ENCODE data around the gene DHCR24.

DHCR24 gene

DNA sequence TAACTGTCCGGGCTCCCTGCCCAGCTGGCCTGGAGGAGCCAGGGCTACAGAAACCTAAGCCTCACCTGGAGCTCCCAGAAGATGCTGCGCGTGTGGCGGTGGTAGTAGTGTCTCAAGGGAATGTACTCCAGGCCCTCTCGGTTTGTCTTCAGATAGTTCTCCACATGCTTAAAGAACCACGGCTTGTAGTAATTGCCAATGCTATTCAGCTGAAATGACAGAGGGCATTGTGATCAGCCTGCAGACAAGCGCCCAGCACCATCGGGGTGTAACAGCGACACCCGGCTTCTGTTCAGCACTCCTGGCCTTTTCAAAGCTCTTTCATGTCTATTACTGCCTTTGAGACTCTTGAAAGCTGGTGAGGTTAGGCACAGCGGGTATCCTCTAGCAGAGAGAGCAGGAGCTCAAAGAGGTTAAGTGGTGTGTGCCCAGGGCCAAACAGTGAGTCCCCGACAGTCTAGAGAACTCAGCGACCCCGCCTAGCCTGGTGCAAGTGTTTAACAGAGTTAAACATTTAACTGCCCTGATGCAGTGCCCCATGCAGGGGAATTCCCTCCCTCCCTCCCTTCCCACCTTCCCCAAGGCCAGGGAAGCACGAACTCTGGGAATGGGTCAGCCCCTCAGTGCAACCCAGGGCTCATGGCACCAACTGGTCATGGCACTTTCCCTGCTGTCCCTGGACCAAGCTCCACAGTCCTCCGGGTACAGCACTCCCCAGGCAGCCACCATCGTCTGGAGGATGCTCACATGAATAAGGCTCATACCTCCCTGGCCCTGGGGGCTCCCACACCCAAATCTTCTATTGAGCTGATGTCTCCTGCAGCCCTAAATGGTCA lies 21.5 kb downstream of the DHCR24 start:
- DNase-seq (ENCODE audit: low read depth in 2 of 2) = no peak

DNA sequence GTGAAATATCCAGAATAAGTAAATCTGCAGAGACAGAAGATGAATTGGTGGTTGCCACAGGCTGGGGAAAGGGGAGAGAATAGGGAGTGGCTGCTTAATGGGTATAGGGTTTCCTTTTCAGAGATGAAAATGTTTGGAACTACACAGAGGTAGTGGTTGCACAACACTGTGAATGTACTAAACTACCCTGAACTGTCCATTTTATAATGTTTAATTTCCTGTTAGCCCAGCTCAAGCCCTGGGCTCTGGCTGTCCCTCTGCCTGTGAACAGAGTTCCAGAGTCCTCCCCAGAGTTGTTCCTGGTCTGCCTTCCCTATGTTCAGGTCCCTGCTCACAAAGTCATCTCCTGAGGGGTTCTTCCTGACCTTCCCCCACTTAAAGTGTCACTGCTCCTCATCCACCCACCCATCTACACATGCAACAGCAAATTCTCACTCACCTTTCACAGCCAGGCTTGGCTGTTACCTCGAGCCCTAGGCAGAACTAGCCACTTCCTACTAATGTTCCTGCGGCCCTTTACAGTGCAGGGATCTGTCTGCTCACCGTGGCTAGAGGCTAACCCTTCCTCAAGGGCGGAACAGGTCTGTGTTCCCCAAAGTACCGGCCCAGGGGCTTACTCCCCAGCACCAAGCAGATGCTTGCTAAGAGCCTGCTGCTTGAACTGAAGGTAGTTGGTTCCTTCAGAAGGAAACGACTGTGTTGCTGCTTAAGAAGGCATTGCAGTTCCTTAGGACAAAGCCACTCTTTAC lies 22.4 kb downstream of the DHCR24 start:
- no peak for DNase-seq (ENCODE audit: low read depth in 2 of 2)

DNA sequence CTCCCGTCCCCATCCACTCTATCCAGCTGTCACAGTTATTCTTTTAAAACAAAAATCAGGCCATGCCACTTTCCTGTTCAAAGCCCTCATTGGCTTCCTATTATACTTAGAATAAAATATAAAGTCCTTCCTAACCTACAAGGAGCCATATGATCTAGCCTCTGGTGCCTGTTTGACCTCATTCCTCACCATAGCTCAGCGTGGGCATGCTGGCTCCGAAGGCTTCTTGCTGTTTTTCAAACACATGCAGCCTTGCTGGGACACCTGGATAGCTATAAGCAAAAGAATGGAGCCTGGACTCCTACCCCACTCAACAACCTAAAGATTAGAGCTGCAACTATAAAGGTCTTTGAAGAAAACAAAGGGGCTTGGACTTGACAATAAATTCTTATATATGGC lies 23.7 kb downstream of the DHCR24 start:
- no peak for DNase-seq (ENCODE audit: low read depth in 2 of 2)

DNA sequence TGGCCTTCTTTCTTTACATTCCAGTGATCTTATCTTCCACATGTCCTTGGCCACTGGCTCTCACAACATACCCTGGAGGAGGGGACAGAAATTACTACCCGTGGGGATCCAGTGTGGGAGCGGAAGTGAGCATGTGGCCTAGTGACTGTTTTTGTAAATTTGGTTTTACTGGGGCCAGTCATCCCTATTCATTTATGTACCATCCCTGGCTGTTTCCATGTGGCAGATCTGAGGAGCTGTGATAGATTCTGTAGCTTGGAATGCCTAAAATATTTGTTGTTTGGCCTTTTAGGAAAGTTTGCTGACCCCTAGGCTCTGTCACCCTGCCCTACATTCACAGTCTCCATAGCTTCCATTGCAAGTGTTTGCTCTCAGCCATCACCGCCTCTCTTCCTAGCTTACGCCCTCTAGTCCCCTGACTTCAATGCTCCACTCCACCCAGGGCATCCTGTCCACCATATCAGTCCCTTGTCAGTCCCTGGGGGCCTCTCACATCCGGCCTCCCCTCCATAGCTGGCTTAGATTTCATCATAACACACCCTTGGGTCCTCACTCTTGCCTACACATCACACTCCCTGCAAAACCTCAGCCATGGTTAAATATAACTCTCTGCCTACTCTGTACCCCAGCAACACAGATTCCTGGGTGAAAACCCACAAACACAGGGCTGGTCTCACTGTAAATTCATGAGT lies 25.8 kb downstream of the DHCR24 start:
- DNase-seq (ENCODE audit: low read depth in 2 of 2) = no peak

DNA sequence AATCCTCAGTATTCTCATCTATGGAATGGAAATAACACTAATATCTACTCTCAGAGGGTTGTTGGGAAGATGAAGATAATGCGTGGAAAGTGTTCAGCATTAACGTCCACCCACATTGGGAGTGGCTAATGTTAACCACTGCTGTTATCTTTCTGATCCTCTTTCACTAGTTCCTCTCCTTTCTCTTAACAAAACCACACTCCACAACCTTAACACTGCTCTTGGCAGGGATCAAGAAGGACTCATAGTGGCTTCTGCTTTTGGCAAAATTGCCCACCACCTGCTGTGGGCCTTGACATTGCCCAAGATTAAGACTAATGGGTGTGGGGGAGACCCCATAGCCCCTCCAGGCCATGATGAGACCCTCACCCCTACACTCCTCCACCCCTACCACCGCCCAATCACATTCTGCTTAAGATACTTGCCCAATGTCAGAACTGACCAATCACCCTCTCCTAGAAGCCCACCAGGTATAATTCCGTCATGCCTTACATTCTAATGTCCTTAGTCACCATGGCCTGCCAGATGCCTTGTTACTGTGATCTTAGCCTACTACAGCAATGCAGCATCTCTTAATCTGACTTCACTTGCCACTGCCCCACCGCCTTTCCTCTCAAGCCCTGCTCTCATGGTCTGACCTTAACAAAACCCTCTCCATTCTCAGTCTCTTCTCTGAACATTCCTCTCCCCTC lies 27.1 kb downstream of the DHCR24 start:
- no peak for DNase-seq (ENCODE audit: low read depth in 2 of 2)

DNA sequence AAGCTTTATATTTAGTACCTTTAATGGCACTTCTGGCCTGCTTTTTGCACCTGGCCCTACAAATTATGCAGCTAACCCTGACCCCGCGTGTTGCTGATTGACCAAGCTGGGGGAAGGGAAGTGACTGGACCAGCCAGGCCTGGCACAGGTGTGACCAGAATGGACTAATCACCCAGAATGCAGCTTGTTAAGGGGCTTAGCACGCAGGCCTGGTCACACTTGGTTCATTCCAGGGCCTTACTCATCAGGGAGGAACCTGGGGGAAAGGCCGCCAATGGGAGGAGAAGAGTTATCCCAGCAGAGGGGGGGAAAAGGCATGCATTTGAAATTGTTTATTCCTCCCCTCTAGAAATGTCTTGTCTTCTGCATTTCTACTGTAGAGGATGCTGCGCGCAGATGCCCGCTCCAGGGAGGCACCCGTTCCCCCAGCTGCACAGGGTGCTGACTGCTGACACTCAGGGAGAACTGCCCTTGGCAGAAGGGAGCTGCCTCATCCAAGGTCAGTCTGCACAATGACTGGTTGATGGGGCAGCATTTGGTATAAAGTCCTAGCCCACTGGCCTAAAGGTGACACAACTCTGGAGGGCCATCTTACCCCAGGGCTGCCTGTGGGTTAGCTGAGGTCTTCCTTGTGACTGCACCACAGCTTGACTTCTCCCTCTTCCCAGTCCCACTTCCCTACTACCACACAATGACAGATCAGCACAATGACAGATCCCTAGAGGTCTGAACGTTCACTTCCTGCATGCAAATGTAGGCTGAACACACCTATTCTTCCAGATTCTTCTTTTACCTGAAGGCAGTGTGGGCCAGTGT lies 29.0 kb downstream of the DHCR24 start:
- DNase-seq (ENCODE audit: low read depth in 2 of 2) = no peak

DNA sequence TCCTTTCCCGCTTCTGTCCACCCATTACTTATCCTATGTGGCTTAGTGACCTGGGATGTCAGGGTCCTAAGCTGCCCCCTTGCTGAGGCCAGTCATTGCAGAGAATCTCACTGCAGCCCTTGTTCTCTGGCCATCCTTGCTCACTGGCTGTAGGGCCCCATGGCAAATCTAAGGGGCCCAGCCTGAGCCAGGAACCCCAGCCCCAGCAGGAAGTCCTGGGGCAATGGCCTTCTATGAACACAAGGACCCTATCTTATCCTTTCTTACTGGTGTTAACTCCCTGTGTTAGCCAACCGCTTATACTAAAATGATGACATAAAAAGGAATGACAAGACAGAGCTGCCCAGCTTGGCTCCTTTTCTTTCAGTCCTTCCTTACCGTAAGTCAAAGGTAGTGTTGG lies 29.9 kb downstream of the DHCR24 start:
- no peak for DNase-seq (ENCODE audit: low read depth in 2 of 2)

DNA sequence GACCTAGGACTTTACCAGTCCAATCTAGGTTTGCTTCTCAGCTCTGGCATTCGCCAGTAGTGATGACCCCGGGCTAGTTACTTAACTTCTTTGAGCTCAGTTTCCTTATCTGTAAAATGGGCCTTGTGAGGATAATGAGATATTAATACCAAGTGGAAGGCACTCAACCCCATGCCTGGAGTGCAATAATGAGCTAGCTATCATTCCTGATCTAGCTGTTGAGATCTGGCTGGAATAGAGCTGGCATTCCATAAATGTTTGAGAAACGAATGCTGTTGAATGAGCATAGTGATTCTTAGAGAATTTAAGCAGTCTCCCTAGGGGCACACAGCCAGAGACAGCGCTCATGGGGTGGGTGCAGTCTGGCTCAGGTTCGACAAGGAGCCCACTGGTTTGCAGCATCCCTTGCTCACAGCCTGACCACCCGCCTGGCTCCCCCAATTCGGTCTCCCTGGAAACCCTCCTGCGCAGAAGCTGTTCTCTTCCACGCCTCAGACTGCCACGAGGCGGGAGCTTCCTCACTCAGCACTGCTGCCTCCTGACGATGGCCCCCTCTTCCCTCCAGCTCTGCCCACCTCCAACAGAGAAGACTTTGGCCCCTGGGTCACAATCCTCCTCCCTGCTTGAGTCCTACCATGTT lies 32.5 kb downstream of the DHCR24 start:
- no peak for DNase-seq (ENCODE audit: low read depth in 2 of 2)

DNA sequence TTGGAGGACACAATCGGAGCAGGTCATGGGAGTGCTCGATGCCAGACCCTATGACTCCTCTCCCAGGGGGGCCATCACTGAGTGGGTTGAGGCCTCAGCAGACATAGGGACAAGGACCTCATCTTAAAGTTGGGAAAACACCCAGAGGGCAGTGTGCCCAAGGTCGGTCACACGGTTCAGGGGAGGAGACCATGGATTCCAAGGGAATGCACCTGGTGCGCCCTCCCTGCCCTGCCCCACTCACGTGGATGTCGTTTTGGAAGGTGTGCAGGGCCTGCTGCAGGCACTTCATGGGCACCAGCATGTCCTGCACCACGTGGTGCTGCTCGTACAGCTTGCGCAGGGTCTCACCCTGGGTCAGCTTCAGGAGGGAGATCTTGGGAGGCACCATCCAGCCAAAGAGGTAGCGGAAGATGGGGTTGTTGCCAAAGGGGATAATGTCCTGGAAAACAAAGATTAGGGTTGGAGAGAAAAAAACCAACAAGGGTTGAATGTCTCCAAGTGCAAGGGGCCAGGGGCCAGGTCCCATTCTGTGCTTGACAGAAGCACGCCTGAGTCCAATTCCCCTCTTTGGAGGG lies 33.1 kb downstream of the DHCR24 start:
- DNase-seq (ENCODE audit: low read depth in 2 of 2) = no peak

DNA sequence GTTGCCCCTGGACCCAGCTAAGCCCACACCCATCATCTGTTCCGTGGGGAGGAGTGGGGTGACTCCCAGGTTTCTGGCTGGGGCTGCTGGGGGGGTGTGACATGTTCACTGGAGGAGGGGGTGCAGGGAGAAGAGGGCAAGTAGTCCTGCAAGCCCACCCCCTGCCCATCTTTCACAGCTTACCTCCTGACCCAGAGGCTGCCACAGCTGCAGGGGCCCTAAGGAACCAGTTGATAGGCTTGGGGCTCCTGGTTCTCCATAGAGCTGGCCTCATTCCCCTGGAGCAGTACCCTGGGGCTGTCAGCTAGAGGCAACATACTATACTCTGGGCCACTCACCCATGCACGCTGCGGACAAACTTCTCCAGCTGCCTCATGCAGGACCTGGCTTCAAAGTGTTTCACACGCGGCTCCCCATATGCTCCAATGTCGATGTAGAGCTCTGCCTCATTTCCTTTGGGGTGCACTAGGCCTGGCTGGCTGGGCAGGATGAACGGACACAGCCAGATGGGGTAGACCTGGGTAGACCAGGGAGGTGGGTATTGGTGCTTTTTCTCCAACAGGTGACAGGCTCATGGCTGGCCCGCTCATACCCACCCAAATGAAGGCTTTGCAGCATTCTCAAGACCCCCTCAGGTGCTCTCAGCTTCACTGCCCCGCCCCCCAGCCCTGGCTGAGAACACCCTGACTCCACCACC lies 33.8 kb downstream of the DHCR24 start:
- no peak for DNase-seq (ENCODE audit: low read depth in 2 of 2)

DNA sequence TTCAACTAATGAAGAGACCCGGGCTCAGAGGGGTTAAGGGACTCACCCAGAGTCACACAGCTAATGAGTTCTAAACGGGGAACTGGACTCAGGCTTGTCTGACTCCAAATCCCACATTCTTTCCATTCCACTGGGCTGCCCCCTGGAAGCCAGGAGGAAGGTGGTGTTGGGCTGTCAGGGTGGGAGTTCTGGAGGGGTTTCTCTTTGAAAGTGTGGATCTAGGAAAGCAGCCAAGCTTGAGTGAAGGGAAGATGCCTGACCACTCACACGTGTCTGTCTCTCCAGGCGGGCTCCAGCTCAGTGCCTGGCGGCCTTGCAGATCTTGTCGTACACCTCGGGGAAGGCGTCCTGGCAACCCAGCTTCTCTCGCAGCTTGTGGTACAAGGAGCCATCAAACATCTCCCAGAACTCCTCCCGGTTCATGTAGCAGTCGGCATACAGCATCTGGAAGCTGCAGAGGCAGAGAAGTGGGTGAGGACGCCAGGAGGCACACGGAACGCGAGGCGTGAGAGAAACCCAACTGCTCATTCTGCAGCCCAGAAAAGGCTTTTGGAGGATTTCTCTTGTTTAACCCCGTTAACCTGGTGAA lies 35.0 kb downstream of the DHCR24 start:
- DNase-seq (ENCODE audit: low read depth in 2 of 2) = no peak

DNA sequence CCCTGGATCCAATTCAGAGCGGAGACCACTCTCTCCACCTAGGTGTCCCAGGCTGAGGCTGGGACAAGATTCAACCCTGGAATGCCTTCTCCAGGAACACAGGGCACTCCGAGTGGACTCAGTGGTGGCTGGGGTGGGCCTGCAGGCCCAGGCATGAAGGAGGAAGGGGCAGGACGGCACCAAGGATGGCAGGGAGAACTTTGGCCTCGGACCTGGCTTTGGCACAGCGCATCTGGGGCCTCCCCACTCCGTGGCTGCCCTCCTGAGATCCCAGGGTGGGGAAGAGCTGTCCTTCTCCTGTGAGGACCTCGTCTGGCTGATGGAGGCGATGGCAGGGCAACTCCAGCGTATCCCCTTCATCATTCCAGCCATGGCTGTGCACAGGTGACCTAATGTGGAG lies 35.6 kb downstream of the DHCR24 start:
- DNase-seq (ENCODE audit: low read depth in 2 of 2) = no peak

DNA sequence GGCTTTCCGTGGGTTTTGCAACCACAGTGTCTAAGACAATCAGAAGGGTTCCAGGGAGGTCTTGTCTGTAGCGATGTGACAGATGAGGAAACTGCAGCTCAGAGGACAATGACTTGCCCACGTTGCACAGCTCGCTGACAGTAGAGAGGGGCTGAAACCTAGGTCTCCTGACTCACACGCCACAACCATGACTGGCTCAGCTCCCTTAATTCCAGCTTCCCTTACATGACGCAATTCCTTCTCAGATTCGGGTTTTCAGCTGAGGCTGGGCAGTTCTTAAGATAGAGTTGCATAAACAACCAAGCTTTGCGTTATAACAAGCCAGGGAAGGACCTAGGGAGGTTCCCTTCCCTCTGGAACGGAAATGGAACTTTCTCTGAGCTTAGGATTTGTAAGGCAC lies 36.3 kb downstream of the DHCR24 start:
- no peak for DNase-seq (ENCODE audit: low read depth in 2 of 2)

DNA sequence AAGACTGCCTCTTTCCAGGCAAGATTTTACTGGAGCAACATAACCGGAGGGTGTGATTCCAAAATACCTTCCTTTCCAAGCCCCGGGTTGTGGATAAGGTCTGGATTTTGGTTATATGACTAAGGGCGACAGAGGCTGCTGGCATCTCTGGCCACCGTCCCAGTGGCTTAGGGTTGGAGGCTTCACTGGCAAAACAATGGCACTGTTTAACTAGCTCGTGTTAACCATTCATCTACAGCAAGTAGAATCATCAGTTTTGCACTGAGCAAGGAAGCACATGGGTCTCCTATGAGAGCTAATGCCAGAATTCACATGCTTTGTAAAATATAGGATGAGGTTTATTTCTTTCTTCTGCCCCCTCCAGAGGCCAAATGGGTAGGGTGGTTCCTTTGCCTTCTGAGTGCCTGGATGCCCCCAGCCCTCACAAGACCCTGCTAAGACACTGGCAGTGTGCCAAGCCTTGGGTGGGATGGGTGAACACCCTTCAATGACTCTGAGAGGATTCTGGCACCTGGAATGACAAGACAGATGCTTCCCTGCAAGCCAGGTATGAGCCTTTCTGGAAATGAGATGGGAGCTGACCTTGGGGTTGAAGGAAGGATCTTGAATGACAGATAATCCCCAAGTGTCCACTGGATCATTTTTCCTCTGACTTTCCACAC lies 36.8 kb downstream of the DHCR24 start:
- no peak for DNase-seq (ENCODE audit: low read depth in 2 of 2)

DNA sequence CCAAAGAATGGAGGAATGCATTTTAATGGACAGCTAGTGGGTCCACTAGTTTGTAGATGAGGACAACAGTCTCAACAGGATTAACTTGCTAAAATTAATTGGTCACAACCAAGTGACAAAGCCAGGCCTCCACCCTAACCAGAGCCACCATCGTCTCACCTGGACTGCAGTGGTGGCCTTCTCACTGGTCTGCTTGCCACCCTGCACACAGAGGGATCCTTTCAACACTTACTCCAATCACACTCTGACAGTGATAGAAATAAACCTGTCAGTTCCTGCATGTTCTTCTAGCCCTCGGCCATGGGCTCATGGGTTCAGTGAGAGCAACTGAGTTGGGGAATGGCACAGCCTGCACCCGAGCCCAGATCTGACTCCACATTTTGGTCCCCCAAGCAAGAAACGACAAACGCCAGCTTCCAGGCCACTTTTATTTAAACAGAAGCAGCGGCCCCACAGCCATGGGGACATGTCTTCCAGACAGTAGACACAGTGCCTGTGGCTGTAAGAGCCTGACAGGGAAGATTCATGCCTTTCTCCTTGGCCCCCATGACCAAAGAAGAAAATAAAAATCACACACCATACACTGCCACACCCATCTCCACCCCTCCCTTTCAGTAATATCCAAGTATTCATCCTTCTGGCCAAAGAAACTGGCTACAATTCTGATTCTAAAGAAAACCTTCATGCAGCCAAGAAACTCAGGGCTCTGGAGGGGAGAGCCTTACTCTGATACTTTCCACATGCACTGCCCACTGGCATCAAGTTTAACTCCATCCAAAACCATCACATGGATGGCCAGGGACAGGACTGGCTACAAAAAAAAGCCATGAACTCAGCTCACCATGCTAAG lies 37.6 kb downstream of the DHCR24 start:
- no peak for DNase-seq (ENCODE audit: low read depth in 2 of 2)

DNA sequence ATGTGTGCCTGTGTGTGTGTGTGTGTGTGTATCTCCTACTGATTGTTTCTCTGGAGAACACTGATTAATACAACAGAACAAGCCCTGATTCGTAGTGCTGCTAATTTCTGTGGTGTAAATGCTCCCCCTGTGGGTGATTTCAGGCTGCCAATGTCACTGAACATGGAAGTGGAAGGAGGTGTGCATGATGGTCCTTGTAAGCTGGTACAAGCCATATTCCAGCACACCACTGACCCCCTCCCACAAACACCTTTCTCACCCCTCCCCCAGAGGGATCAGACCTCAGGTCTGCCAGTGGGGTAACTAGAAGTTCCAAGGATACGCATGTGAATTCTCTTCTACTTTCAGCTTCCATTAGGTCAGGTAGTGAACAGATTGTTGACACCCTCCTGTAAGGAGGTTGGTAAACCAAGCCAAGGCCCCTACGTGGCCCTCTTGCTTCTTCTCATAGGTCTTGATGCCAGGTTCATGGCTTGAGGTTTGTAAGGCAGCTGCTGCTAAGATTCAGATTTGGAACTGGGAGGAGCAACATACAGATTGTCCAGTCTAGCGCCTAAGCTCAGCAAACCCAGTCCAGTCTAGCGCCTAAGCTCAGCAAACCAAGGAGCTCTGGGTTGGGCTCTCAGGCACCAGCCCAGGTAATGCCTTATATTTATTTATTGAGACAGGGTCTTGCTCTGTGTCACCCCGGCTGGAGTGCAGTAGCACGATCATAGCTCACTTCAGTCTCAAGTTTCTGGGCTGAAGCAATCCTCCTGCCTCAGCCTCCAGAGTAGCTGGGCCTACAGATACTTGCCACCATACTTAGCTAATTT lies 38.7 kb downstream of the DHCR24 start:
- no peak for DNase-seq (ENCODE audit: low read depth in 2 of 2)

DNA sequence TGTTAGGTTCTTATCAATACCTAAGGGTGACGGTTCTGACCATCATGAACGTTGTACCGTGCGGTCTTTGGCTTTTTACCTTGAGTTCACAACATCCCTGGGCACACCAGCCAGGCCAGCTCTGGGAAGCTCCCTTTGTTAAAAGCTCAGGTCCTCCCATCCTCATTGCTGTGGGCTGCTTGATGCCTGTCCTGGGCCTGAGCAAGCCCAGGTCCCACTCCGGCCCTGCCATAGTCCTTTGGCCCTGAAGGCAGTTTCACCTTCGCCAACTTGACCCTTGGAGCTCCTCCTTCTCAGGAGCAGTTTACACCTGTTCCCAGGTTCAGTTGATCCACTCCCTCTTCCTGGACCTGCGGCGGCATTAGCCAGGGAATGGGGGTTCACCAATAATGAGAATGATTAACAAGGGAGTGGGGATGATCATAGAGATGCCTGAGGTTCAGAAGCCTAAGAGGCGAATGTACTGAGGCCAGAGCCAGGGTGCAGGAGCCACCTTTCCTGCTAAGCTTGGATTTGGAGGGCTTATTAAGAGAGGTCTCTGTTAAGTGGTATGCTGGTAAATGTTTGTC lies 40.2 kb downstream of the DHCR24 start:
- DNase-seq (ENCODE audit: low read depth in 2 of 2) = no peak
